Vagina (tissue), 2 donors: ENCODE data around the gene CMSS1.

Experiments used
- CTCF ChIP-seq, 3 experiments: fragments of 450-650 bp in 2 of 3; fragments of 200-600 bp in 1 of 3; sonication (generic) in 1 of 3; IDR thresholded peaks; one replicate each; pipeline ENCODE4 v1.5.1; 2017 to 2019; ENCODE audit warnings: antibody characterized with exemption in 3 of 3, mild to moderate bottlenecking in 2 of 3, moderate library complexity in 2 of 3
- POLR2A ChIP-seq, 2 donors: fragments of 450-650 bp; IDR thresholded peaks; one replicate each; pipeline ENCODE4 v1.6.1; 2017; ENCODE audit warnings: antibody characterized with exemption in 2 of 2, mild to moderate bottlenecking in 2 of 2, moderate library complexity in 2 of 2
- POLR2AphosphoS5 ChIP-seq, 2 donors: sonication (generic); formaldehyde crosslinking; IDR thresholded peaks; one replicate each; pipeline ENCODE4 v1.9.0; 2017; ENCODE audit warnings: antibody characterized with exemption in 2 of 2, mild to moderate bottlenecking in 2 of 2, low read depth in 1 of 2; ENCODE audit not compliant: insufficient read depth in 1 of 2

DNA sequence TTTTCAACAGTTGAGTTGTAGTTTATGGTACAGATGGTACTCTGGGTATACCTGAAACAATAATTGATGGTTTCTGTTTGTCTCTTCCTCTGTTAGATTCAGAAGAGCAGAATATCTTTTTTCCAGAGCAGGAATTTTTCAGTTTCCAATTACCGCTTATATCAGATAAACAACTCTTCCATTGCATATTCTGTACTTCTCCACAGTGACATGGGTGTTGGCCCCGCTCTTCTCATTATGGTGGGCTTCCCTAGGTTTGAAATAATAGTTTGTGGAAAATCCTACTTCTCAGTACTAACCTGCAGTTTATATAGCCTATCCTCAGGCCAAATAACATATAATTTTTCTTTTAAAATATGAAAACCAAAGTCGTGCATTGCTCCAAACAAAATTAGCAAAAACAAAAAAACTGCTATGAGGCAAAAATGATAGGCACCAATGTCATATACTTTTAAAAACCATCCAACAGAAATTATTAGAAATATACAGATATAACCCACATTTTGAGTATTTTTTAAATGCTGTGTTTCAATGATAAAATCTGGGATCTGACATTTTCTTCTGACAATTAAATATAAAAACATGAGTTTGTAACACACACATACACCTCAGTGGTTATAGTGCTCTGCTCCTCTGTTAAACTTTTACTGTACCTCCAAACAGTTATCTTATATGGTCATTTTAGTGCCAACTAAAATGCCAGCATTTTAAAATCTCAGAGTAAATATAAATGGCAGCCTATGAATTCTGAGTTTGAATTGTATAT, 56.8 kb downstream of the CMSS1 start:
- TF ChIP-seq POLR2A (IDR thresholded peaks at IDR 0.05) (no peak), CTCF (IDR thresholded peaks at IDR 0.05) (no peak), POLR2AphosphoS5 (IDR thresholded peaks at IDR 0.05; ENCODE audit: insufficient read depth in 1 of 2, low read depth in 1 of 2) (no peak)
